ENCODE data around the gene KLHL29.

DNA sequence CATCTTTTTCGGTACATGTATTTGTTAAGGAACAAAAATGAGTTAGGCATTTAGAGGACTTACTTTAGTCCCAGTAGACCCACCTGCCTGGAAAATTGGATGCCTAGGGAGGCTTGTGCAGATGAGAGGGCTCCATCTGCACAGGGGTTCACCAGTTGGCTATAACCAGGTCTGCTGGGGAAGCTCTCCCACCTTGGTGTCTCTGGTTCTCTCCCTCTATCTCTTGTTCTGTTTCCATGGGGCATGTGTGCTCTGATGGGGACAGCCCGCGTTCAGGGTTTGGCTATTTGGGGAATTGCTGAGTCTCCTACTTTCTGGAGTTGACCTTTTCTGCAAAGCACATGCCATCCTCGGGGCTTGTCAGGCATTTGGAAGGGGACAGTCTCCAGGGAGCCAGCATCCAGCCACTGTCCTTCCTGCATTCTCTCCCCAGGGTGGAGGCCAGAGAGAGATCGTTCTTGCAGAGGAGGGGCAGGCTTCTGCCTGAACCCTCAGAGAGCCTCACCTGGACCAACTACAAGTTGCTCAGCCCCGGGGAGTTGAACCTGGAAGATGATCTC is 157.3 kb downstream of the KLHL29 start:
- TF ChIP-seq RAD21 (conservative IDR thresholded peaks at IDR 0.05), result no peak
- TF ChIP-seq, protein P1, sequence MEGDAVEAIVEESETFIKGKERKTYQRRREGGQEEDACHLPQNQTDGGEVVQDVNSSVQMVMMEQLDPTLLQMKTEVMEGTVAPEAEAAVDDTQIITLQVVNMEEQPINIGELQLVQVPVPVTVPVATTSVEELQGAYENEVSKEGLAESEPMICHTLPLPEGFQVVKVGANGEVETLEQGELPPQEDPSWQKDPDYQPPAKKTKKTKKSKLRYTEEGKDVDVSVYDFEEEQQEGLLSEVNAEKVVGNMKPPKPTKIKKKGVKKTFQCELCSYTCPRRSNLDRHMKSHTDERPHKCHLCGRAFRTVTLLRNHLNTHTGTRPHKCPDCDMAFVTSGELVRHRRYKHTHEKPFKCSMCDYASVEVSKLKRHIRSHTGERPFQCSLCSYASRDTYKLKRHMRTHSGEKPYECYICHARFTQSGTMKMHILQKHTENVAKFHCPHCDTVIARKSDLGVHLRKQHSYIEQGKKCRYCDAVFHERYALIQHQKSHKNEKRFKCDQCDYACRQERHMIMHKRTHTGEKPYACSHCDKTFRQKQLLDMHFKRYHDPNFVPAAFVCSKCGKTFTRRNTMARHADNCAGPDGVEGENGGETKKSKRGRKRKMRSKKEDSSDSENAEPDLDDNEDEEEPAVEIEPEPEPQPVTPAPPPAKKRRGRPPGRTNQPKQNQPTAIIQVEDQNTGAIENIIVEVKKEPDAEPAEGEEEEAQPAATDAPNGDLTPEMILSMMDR (IDR thresholded peaks at IDR 0.05; ENCODE audit: poor library complexity, severe bottlenecking), result no peak
- no peak for TF ChIP-seq TAF1 (IDR thresholded peaks at IDR 0.05; ENCODE audit: low read depth)
- no peak for TF ChIP-seq POLR2AphosphoS5 (IDR thresholded peaks at IDR 0.05)
- TF ChIP-seq EP300 (conservative IDR thresholded peaks at IDR 0.05; ENCODE audit: poor library complexity, severe bottlenecking), result no peak
- no peak for TF ChIP-seq EZH2 (IDR thresholded peaks at IDR 0.05; ENCODE audit: borderline replicate concordance, insufficient read depth, low read length, poor library complexity, severe bottlenecking)
